ENCODE measurements around the gene ZNF784. TPM values are rescaled to one million over a fixed set of nuclear protein-coding genes. Genes with fewer than 3 reads are reported as not detected.

Gene ZNF784
- total RNA-seq, 4 donors from 2014 or later = 1.3 to 6.0 (median 2.3) TPM

DNA sequence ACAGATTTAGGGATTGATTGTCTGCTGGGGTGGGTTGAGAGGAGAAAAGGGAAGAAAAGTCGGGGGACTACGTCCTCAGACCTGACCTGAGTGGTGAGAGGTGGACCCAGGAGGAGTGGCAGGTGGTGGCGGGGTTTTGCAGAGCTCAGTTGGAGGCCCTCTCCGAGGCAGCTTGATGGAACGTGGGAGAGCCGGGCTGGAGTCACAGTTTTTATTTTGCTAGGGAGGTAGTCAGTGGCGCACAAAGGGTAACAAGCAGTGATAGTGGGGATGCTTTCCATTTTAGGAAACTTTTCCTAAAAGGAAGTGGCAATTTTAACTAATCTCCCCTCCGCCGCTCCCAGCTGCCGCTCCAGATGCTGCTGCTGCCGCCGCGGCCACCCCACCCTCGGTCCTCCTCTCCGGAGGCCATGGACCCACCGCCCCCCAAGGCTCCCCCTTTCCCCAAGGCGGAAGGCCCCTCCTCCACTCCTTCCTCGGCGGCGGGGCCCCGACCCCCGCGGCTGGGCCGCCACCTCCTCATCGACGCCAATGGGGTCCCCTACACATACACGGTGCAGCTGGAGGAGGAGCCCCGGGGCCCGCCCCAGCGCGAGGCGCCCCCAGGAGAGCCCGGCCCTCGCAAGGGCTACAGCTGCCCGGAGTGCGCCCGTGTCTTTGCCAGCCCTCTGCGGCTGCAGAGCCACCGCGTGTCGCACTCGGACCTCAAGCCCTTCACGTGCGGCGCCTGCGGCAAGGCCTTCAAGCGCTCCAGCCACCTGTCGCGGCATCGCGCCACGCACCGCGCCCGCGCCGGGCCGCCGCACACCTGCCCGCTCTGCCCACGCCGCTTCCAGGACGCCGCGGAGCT lies 18.0 kb upstream of the ZNF784 start:
- TF ChIP-seq, protein P1, sequence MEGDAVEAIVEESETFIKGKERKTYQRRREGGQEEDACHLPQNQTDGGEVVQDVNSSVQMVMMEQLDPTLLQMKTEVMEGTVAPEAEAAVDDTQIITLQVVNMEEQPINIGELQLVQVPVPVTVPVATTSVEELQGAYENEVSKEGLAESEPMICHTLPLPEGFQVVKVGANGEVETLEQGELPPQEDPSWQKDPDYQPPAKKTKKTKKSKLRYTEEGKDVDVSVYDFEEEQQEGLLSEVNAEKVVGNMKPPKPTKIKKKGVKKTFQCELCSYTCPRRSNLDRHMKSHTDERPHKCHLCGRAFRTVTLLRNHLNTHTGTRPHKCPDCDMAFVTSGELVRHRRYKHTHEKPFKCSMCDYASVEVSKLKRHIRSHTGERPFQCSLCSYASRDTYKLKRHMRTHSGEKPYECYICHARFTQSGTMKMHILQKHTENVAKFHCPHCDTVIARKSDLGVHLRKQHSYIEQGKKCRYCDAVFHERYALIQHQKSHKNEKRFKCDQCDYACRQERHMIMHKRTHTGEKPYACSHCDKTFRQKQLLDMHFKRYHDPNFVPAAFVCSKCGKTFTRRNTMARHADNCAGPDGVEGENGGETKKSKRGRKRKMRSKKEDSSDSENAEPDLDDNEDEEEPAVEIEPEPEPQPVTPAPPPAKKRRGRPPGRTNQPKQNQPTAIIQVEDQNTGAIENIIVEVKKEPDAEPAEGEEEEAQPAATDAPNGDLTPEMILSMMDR (IDR thresholded peaks at IDR 0.05; ENCODE audit: low read depth) = no peak

DNA sequence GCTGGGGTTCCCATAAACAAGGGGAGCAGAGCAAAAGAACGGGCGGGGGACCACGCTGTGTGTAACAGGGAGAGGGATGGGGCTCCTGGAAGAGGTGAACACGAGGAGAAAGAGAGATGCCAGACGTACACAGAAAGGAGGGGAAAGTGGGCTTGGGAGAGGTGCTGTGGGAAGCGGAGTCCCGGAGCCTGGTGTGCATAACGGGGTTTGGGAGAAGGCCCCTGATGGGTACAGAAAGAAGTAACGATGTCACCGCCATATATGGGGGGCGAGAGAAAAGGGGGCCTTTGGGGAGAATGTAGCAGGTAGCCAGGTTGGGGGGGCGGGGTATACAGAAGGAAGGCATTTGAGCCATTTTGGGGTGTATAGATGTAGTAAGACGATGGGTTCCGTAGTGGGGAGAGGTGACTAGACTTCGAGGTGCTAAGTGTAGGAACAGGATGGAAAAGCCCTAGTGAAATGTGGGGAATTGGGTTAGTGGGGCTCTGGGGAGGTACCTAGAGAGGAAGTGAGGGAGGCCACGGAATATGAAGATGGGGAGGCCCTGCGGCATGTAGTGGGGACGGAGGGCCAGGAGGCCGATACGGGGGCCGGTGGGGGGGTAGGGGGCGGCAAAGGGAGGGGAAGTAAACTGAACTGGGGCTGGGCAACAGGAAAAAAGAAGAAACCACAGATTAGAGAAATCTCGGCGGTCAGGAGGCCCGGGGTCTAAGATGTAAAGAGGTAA lies 17.2 kb upstream of the ZNF784 start:
- TF ChIP-seq, protein P1 (IDR thresholded peaks at IDR 0.05; ENCODE audit: low read depth) = no peak

DNA sequence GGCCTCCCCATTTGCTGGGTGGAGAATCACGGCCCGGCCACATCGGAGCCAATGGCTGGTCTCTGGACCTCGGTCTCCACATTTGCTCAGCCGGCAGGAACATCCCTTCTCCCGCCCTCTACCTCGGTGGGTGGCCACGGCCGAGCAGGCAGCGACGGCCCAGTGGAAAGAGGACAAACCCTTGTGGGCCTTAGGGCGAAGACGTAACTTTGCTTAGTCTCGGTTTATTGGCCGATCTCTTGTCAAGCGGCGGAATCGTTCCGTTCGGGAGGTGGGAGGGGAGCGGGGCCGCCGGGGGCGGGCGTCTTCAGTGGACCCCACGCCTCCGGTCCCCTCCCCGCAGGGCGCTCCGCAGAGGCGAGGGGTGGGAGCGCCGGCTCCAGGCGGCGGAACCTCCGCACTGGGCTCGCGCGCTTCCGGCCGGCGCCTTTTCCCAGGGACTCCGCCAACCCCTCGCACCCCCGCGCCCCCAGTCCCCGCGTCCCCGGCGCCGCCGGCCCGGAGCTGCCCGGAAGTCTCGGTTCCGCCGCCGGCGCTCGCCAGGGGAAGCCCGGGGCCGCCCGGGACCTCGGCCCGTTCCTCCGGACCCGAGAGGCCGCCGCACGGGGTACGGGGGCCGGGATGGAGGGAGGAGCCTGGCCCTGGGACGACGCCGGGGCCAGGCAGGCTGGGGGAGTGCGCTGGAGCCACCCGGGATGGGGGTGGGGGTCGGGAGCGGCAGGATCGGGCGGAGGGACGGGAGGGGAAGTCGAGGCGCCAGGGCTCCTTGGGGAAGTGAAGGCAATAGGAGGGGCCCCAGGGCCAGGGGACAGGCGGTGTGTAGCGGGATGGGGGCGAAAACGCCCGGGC lies 16.4 kb upstream of the ZNF784 start, which contains the start of gene ZNF580:
Gene ZNF580 (plus strand): TSS at position 426 of the 849 bp plus-strand sequence. CDS start 1,507 bp downstream, outside the sequence.
- TF ChIP-seq, protein P1 (IDR thresholded peaks at IDR 0.05; ENCODE audit: low read depth) = no peak

DNA sequence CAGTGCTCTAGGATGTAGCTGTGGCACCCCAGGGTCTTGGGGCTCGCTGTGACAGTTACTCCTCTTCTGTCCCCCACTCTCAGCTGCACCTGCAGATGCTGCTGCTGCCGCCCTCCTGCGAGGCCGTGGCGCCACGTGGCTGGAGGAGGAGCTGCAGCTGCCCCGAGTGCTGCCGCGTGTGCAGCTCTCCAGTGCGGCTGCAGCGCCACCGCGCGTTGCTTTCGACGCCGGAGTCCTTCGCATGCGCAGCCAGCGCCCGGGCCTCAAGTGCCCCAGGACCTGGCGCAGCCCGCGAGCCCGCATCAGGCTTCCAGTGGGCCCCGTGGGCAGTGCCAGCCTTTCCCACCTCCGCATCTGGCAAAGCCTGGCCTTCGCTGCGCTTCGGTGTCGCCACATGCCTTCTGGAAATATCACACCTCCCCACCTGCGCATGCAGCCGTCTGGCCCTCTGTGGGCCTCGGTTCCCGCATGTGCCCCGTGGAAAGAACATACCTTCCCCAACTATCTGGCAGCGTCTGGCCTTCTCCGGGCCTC lies 15.7 kb upstream of the ZNF784 start:
- TF ChIP-seq, protein P1 (IDR thresholded peaks at IDR 0.05; ENCODE audit: low read depth) = no peak

DNA sequence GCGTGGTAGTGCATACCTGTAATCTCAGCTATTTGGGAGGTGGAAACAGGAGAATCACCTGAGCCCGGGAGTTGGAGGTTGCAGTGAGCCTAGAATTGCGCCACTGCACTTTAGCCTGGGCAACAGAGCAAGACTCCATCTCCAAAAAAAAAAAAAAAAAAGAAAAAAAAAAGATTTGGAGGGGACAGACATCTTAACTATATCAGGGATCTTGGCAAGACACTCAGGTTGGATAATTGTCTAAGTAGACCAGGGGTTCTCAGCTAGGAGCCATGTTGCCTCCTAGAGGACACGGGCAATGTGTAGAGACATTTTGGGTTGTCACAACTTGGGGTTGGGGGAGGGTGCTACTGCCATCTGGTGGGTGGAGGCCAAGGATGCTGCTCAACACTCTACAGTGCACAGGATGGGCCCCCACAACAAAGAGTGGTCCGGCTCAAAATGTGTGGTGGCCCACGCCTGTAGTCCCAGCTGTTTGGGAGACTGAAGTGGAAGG lies 14.5 kb upstream of the ZNF784 start:
- TF ChIP-seq, protein P1 (IDR thresholded peaks at IDR 0.05; ENCODE audit: low read depth) = no peak

DNA sequence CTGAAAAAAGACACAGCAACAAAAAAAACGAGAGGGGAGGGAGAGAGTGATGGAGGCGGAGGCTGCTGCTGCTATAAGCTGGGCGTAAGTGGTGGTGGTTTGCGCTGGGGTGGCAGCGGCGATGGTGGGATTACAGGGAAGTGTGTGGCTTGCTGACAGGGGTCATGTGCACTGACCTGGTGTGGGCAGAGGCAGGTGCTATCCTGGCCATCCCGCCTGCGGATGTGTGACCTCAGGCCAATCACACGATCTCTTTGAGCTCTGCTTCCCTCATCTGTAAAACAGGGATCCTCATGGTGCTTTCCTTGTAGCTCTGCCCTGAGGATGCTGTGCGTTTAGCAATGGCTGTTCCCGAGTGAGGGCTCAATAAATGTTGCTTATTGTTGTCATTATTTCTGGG lies 13.2 kb upstream of the ZNF784 start:
- TF ChIP-seq, protein P1 (IDR thresholded peaks at IDR 0.05; ENCODE audit: low read depth) = no peak

All from subcutaneous adipose tissue (tissue), 4 donors.